Measurements from ENCODE around the gene CDC42SE2. TPM values are rescaled to one million over a fixed set of nuclear protein-coding genes. Genes with fewer than 3 reads are reported as not detected.

Gene CDC42SE2
- total and polyA plus RNA-seq, 2 of the 4 experiments (the other 2 are of a cell fraction), result 12.5 to 19.4 TPM

- Histone ChIP-seq H3K56ac (ENCODE audit: extremely low read depth, insufficient read depth, low read length) (no peak overlapping the region), H3K9me3 (ENCODE audit: control insufficient read depth, insufficient read depth, low read length) (no peaks in the 10 kb centered on the region), H3K18ac (ENCODE audit: low read depth, low read length) (no peak overlapping the region), H3K27me3 (ENCODE audit: control insufficient read depth, insufficient read depth, low read length) (no peaks in the 10 kb centered on the region), H3K9me1 (ENCODE audit: insufficient read depth, low read length) (no peaks in the 10 kb centered on the region), H3K4me2 (ENCODE audit: low read depth, low read length) (no peak overlapping the region), H4K8ac (ENCODE audit: low read depth in 2 of 2, low read length in 2 of 2) (no peak overlapping the region), H3K27ac (ENCODE audit: insufficient read depth, low read length) (no peak overlapping the region), H2BK120ac (ENCODE audit: low read depth, low read length) (no peak overlapping the region), H4K5ac (ENCODE audit: low read depth, low read length) (no peak overlapping the region), H2BK20ac (ENCODE audit: low read depth, low read length) (no peak overlapping the region), H3K36me3 (ENCODE audit: control insufficient read depth, insufficient read depth, low read length) (0 out of 2 replicates have a peak, but pooled peaks cover 1% of the 10 kb centered on the region), H3K4ac (ENCODE audit: low read depth, low read length) (no peak overlapping the region), H2BK5ac (ENCODE audit: low read depth, low read length, poor library complexity, severe bottlenecking) (no peak overlapping the region), H4K20me1 (ENCODE audit: insufficient read depth, low read length) (peaks cover 14% of the 10 kb centered on the region), H3K9ac (ENCODE audit: low read depth, low read length) (no peak overlapping the region), H3K4me3 (ENCODE audit: insufficient read depth, low read depth, low read length) (no peak overlapping the region), H3K79me1 (ENCODE audit: low read depth in 1 of 2, low read length in 2 of 2) (peaks cover 30 to 41% of the 10 kb centered on the region in 2 experiments), H4K91ac (ENCODE audit: insufficient read depth, low read depth, low read length) (no peak overlapping the region), H2AFZ (replicated peaks; ENCODE audit: low read length, poor library complexity) (no peak overlapping the region), H2AK5ac (ENCODE audit: low read depth, low read length) (no peak overlapping the region), H3K14ac (replicated peaks; ENCODE audit: low read depth, low read length) (no peak overlapping the region), H2BK15ac (ENCODE audit: low read depth, low read length) (no peak overlapping the region), H3K4me1 (ENCODE audit: control insufficient read depth, insufficient read depth, low read length) (peaks cover 5% of the 10 kb centered on the region), H3K23ac (ENCODE audit: low read depth, low read length) (no peak overlapping the region), H2AK9ac (replicated peaks; ENCODE audit: low read depth, low read length, poor library complexity) (no peak overlapping the region)
- dilution Hi-C loops (cut with HindIII; ENCODE audit: low sequenced_read_pairs, unreplicated experiment), result no loop called here
- ATAC-seq (ENCODE audit: low read depth) (no peak), DNase-seq (no peak)
- no peak for TF ChIP-seq RCOR1 (IDR thresholded peaks at IDR 0.05; ENCODE audit: insufficient replicate concordance, low read length)
- no peak for TF ChIP-seq MXI1 (IDR thresholded peaks at IDR 0.05; ENCODE audit: borderline replicate concordance, low read depth, low read length)
- no peak for TF ChIP-seq FOS (IDR thresholded peaks at IDR 0.05; ENCODE audit: low read depth, low read length)
- TF ChIP-seq POLR2A (IDR thresholded peaks at IDR 0.05; ENCODE audit: low read depth, low read length), result no peak
- TF ChIP-seq RAD21 (IDR thresholded peaks at IDR 0.05; ENCODE audit: low read length), result no peak
- no peak for TF ChIP-seq SMC3 (IDR thresholded peaks at IDR 0.05; ENCODE audit: low read depth, low read length)
- no peak for TF ChIP-seq USF2 (IDR thresholded peaks at IDR 0.05; ENCODE audit: low read depth, low read length)
- TF ChIP-seq ELK1 (IDR thresholded peaks at IDR 0.05; ENCODE audit: borderline replicate concordance, low read depth, low read length), result no peak
- no peak for TF ChIP-seq CHD1 (IDR thresholded peaks at IDR 0.05; ENCODE audit: low read depth, low read length)
- TF ChIP-seq BHLHE40 (IDR thresholded peaks at IDR 0.05; ENCODE audit: low read depth, low read length), result no peak
- no peak for TF ChIP-seq NFE2L2 (IDR thresholded peaks at IDR 0.05; ENCODE audit: low read depth, low read length)
- TF ChIP-seq MAFK (IDR thresholded peaks at IDR 0.05; ENCODE audit: low read depth, low read length), result no peak
- no peak for TF ChIP-seq MAZ (IDR thresholded peaks at IDR 0.05; ENCODE audit: borderline replicate concordance, low read depth, low read length)
- no peak for TF ChIP-seq CEBPB (IDR thresholded peaks at IDR 0.05; ENCODE audit: low read depth, low read length)
- no peak for TF ChIP-seq RFX5 (IDR thresholded peaks at IDR 0.05; ENCODE audit: low read depth, low read length)
- TF ChIP-seq CTCF (conservative IDR thresholded peaks at IDR 0.05; ENCODE audit: low read depth, low read length), result no peak
- in situ Hi-C loops (cut with MboI; ENCODE audit: low sequenced_read_pairs), result no loop called here
- intact Hi-C loops (cut with micrococcal nuclease), result no loop called here
- CTCF ChIA-PET, result no interaction called here
- POLR2A ChIA-PET (ENCODE audit: unreplicated experiment), result no interaction called here
- WGBS, 2 experiments (ENCODE audit: extremely low coverage in 2 of 2, insufficient read length in 1 of 2), result no CpG with 5 or more reads among the region's 2 CpGs
- BruUV-seq (replicated peaks), result no TSS peak
Measured at GRCh38 chr5:131316026-131316425, 52.2 kb downstream of the CDC42SE2 start.
